ENCODE data around the gene IL1RAP.

- TF ChIP-seq, protein P1, sequence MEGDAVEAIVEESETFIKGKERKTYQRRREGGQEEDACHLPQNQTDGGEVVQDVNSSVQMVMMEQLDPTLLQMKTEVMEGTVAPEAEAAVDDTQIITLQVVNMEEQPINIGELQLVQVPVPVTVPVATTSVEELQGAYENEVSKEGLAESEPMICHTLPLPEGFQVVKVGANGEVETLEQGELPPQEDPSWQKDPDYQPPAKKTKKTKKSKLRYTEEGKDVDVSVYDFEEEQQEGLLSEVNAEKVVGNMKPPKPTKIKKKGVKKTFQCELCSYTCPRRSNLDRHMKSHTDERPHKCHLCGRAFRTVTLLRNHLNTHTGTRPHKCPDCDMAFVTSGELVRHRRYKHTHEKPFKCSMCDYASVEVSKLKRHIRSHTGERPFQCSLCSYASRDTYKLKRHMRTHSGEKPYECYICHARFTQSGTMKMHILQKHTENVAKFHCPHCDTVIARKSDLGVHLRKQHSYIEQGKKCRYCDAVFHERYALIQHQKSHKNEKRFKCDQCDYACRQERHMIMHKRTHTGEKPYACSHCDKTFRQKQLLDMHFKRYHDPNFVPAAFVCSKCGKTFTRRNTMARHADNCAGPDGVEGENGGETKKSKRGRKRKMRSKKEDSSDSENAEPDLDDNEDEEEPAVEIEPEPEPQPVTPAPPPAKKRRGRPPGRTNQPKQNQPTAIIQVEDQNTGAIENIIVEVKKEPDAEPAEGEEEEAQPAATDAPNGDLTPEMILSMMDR (IDR thresholded peaks at IDR 0.05; ENCODE audit: poor library complexity) = no peak
- TF ChIP-seq EZH2 (IDR thresholded peaks at IDR 0.05; ENCODE audit: borderline replicate concordance) = no peak
These were observed 20.9 kb upstream of the IL1RAP start for GRCh38 chr3:190492966-190493365.

All from hepatocyte (in vitro differentiated cells).